Effector CD4-positive, alpha-beta T cell (primary cell): ENCODE results near the gene ANKRD11.

Experiments used
- DNase-seq: peaks from one replicate; pipeline ENCODE4 v3.0.0-alpha.2; 2020

Gene ANKRD11

GRCh38 chr16:89506113-89506504 is 15.7 kb upstream of the ANKRD11 start:
- DNase-seq = no peak

GRCh38 chr16:89505204-89506112 is 15.1 kb upstream of the ANKRD11 start:
- DNase-seq = peak; percentile 86

- DNase-seq = no peak
Measured at GRCh38 chr16:89504091-89504490, 13.7 kb upstream of the ANKRD11 start.

GRCh38 chr16:89502081-89502843 is 11.9 kb upstream of the ANKRD11 start:
- no peak for DNase-seq

- DNase-seq = no peak
Measured at GRCh38 chr16:89499767-89500166, 9.4 kb upstream of the ANKRD11 start.

- DNase-seq = no peak
Measured at GRCh38 chr16:89498839-89499238, 8.5 kb upstream of the ANKRD11 start.

- no peak for DNase-seq
Measured at GRCh38 chr16:89495121-89495520, 4.8 kb upstream of the ANKRD11 start.

GRCh38 chr16:89493776-89494175 is 3.4 kb upstream of the ANKRD11 start:
- DNase-seq = no peak

GRCh38 chr16:89491974-89492687 is 1.8 kb upstream of the ANKRD11 start:
- DNase-seq = no peak

GRCh38 chr16:89491238-89491869 is 993 bp upstream of the ANKRD11 start:
- no peak for DNase-seq

GRCh38 chr16:89489898-89490438 is 393 bp downstream of the ANKRD11 start:
- DNase-seq = no peak

- peak; percentile 72 for DNase-seq
Measured at GRCh38 chr16:89489040-89489897, 1.1 kb downstream of the ANKRD11 start.

GRCh38 chr16:89485701-89486246 is 4.6 kb downstream of the ANKRD11 start:
- DNase-seq = no peak

- DNase-seq = no peak
Measured at GRCh38 chr16:89484923-89485679, 5.3 kb downstream of the ANKRD11 start.

- DNase-seq = no peak
Measured at GRCh38 chr16:89484041-89484501, 6.3 kb downstream of the ANKRD11 start.

GRCh38 chr16:89482817-89483205 is 7.5 kb downstream of the ANKRD11 start:
- DNase-seq = no peak

- DNase-seq = no peak
Measured at GRCh38 chr16:89482150-89482816, 8.1 kb downstream of the ANKRD11 start.

GRCh38 chr16:89481356-89481955 is 8.9 kb downstream of the ANKRD11 start:
- no peak for DNase-seq

GRCh38 chr16:89478576-89479221 is 11.7 kb downstream of the ANKRD11 start:
- DNase-seq = no peak
